ENCODE results near the gene TMEM59.

DNA sequence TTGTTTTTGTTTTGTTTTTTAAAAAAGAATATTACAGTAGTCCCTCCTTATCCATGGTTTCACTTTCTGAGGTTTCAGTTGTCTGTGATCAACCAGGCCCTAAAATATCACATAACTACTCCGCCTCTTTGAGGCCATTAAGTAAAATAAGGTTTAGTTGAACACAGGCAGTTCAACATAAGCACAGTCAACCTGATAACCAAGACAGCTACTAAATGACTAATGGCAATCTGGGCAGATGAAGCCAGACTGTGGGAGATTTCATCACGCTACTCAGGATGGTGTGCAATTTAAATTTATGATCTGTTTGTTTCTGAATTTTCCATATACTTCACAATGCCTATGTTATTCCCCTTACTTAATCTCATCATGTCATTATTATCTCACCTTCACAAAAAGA is 65.1 kb downstream of the TMEM59 start:
- TF ChIP-seq CTCF (IDR thresholded peaks at IDR 0.05) = no peak
- no peak for TF ChIP-seq POLR2A (IDR thresholded peaks at IDR 0.05)

Measured in Peyer's patch (tissue), 4 donors.